HL-60 (cell line): Measurements from ENCODE around the gene TBC1D16.

Source experiments
- DNase-seq, 2 experiments: peaks; one replicate each; pipeline ENCODE4 v3.0.0-alpha.2; 2010 to 2020; ENCODE audit warnings: low read depth in 1 of 2, low spot score in 1 of 2
- H3K27ac ChIP-seq: fragments of 250-450 bp; sonication (Bioruptor Pico); replicated peaks from 2 replicates; pipeline ENCODE4 v1.5.1; 2020; ENCODE audit warnings: mild to moderate bottlenecking, moderate library complexity
- H3K27me3 ChIP-seq: fragments of 250-450 bp; sonication (Bioruptor Pico); 2 replicates; pipeline ENCODE4 v1.5.1; 2021; ENCODE audit warnings: mild to moderate bottlenecking, moderate library complexity; ENCODE audit not compliant: insufficient read depth, poor library complexity, severe bottlenecking
- H3K4me3 ChIP-seq: replicated peaks from 2 replicates; pipeline ENCODE4 v1.5.1; 2011; ENCODE audit warnings: mild to moderate bottlenecking, control low read depth, low read length; ENCODE audit not compliant: insufficient read depth
- GABPA ChIP-seq: IDR thresholded peaks from 2 replicates; pipeline ENCODE4 v1.6.1; 2012; ENCODE audit warnings: low read depth
- POLR2AphosphoS5 ChIP-seq: IDR thresholded peaks from 2 replicates; pipeline ENCODE4 v1.6.1; 2012; ENCODE audit warnings: low read depth
- SPI1 ChIP-seq: IDR thresholded peaks from 2 replicates; pipeline ENCODE4 v1.6.1; 2012; ENCODE audit warnings: low read depth, mild to moderate bottlenecking, borderline replicate concordance
- TF ChIP-seq, protein P1 (sequence below): IDR thresholded peaks from one replicate; pipeline ENCODE4 v1.5.1; 2011; ENCODE audit warnings: low read length, control low read depth, inconsistent platforms; ENCODE audit not compliant: insufficient read depth
- TF ChIP-seq, protein P2 (sequence below): IDR thresholded peaks from 2 replicates; pipeline ENCODE4 v1.6.1; 2012; ENCODE audit warnings: low read depth; ENCODE audit not compliant: insufficient replicate concordance

The TBC1D16 gene

DNA sequence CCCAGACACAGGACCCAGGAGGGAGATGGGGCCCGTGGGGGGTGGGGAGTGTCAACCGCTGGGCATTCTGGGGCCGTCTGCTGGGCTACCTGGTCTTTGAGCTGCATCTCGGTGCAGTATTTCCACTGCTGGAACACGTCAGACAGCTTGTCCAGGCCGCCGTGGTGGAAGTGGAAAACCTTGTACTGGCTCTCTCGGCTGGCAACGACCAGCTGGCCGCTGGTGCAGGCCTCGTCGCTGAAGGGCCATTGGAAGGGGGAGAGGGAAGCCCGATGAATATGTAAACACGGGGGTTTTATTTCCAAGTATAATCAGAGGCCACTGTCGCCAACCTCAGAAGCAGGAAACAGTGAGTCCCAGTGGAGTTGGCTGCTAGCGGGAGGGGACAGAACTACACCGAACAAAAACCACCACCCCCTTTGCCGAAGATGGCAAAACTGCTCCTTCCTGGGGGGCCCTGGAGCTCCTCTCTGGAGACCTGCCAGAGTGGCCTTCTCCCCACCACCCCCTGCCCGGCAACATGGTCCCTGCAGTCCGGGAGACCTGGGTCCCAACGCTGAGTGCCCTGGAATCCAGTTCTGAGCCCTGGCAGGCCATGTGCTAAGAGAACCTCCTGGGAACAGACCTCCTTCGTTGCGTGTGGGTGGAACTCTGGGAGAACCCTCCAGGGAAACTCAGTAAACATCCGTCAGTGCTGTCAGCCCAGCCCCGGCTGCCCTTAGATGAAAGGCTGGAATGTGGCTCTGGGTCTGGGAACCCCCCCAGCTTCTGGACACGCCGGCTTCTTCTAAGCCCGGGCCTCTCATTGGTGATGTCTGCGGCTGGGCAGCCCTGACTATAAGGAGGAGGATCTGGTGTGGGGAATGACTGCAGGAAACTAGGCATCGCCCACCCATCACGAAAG, 84.1 kb downstream of the TBC1D16 start:
- TF ChIP-seq POLR2AphosphoS5 = no peak
- no peak for TF ChIP-seq GABPA
- TF ChIP-seq, protein P1, sequence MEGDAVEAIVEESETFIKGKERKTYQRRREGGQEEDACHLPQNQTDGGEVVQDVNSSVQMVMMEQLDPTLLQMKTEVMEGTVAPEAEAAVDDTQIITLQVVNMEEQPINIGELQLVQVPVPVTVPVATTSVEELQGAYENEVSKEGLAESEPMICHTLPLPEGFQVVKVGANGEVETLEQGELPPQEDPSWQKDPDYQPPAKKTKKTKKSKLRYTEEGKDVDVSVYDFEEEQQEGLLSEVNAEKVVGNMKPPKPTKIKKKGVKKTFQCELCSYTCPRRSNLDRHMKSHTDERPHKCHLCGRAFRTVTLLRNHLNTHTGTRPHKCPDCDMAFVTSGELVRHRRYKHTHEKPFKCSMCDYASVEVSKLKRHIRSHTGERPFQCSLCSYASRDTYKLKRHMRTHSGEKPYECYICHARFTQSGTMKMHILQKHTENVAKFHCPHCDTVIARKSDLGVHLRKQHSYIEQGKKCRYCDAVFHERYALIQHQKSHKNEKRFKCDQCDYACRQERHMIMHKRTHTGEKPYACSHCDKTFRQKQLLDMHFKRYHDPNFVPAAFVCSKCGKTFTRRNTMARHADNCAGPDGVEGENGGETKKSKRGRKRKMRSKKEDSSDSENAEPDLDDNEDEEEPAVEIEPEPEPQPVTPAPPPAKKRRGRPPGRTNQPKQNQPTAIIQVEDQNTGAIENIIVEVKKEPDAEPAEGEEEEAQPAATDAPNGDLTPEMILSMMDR = no peak
- TF ChIP-seq SPI1 = no peak
- TF ChIP-seq, protein P2, sequence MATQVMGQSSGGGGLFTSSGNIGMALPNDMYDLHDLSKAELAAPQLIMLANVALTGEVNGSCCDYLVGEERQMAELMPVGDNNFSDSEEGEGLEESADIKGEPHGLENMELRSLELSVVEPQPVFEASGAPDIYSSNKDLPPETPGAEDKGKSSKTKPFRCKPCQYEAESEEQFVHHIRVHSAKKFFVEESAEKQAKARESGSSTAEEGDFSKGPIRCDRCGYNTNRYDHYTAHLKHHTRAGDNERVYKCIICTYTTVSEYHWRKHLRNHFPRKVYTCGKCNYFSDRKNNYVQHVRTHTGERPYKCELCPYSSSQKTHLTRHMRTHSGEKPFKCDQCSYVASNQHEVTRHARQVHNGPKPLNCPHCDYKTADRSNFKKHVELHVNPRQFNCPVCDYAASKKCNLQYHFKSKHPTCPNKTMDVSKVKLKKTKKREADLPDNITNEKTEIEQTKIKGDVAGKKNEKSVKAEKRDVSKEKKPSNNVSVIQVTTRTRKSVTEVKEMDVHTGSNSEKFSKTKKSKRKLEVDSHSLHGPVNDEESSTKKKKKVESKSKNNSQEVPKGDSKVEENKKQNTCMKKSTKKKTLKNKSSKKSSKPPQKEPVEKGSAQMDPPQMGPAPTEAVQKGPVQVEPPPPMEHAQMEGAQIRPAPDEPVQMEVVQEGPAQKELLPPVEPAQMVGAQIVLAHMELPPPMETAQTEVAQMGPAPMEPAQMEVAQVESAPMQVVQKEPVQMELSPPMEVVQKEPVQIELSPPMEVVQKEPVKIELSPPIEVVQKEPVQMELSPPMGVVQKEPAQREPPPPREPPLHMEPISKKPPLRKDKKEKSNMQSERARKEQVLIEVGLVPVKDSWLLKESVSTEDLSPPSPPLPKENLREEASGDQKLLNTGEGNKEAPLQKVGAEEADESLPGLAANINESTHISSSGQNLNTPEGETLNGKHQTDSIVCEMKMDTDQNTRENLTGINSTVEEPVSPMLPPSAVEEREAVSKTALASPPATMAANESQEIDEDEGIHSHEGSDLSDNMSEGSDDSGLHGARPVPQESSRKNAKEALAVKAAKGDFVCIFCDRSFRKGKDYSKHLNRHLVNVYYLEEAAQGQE = no peak
- no peak for DNase-seq
- H3K27ac ChIP-seq = no peak overlapping the region
- H3K4me3 ChIP-seq = no peak overlapping the region
- H3K27me3 ChIP-seq = no peaks in the 10 kb centered on the region

DNA sequence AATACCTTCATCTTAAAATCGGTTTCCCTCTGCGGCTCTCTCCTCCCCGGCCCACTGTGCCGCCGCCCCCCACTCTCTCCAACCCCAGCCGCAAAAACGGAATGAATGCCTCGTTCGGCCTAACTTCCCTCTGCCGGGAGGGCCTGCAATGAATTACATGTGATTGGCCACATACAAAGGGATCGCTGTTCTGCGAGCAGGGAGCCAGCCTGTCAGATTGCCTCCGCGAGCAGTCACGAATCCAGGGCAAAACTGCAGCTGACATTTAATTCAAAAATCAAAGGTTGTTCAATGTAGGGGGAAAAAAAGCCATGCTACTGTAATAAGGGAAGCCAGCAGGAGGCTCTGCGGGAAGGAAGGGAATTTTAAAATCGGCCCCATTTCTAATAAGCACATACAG, 84.9 kb downstream of the TBC1D16 start:
- Histone ChIP-seq H3K27ac (no peak overlapping the region), H3K27me3 (no peaks in the 10 kb centered on the region), H3K4me3 (no peak overlapping the region)
- DNase-seq = no peak
- TF ChIP-seq, protein P2 = no peak
- no peak for TF ChIP-seq POLR2AphosphoS5
- no peak for TF ChIP-seq GABPA
- TF ChIP-seq SPI1 = no peak
- TF ChIP-seq, protein P1 = no peak

DNA sequence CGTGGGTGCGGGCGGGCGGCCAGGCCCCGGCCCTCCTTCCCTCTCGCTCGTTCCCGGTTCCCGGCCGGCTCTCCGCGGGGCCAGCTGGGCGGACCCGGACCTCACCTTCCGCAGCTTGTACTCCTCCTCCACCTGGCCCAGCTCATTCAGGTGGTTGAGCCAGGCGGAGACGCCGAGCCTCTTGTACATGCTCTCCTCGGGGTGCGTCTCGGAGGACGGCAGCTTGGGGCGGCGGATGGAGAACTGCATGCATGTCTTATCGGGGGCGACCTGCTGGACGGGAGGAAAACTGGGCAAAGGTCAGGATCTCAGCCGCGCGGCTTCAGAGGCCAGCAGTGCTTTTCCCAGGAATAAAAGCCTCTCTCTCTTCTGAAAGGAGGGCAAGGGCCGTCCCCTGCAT, 85.4 kb downstream of the TBC1D16 start:
- DNase-seq = no peak
- TF ChIP-seq POLR2AphosphoS5 (no peak), SPI1 (no peak), GABPA (no peak)
- TF ChIP-seq, protein P2 = no peak
- TF ChIP-seq, protein P1 = no peak
- Histone ChIP-seq H3K27ac (no peak overlapping the region), H3K27me3 (no peaks in the 10 kb centered on the region), H3K4me3 (no peak overlapping the region)
